Neuronal stem cell (in vitro differentiated cells): Measurements from ENCODE around the gene PTH1R.
A peak's percentile ranks its signal among the peaks of the same experiment; 100 is the strongest.

Experiments
- DNase-seq: peaks from one replicate; pipeline ENCODE4 v3.0.0-alpha.2; 2013; ENCODE audit warnings: low spot score
- H2AFZ ChIP-seq: one replicate; pipeline ENCODE4 v1.6.1; 2013; ENCODE audit warnings: mild to moderate bottlenecking, low read length, inconsistent platforms
- H2AK5ac ChIP-seq: 2 replicates; pipeline ENCODE4 v1.6.1; 2013; ENCODE audit warnings: low read depth, mild to moderate bottlenecking, inconsistent platforms, low read length, moderate library complexity, mixed read lengths
- H2BK120ac ChIP-seq: 2 replicates; pipeline ENCODE4 v1.6.1; 2013; ENCODE audit warnings: low read depth, mild to moderate bottlenecking, inconsistent platforms, low read length, moderate library complexity, mixed read lengths
- H2BK12ac ChIP-seq: one replicate; pipeline ENCODE4 v1.6.1; 2013; ENCODE audit warnings: low read length, inconsistent platforms
- H2BK15ac ChIP-seq: 2 replicates; pipeline ENCODE4 v1.6.1; 2013; ENCODE audit warnings: mild to moderate bottlenecking, low read length, inconsistent platforms, mixed read lengths
- H2BK5ac ChIP-seq: one replicate; pipeline ENCODE4 v1.6.1; 2013; ENCODE audit warnings: inconsistent platforms, mild to moderate bottlenecking, low read length, moderate library complexity
- H3K14ac ChIP-seq: one replicate; pipeline ENCODE4 v1.6.1; 2013; ENCODE audit warnings: low read length, inconsistent platforms
- H3K18ac ChIP-seq: 2 replicates; pipeline ENCODE4 v1.6.1; 2013; ENCODE audit warnings: low read length, inconsistent platforms
- H3K23ac ChIP-seq: 2 replicates; pipeline ENCODE4 v1.6.1; 2013; ENCODE audit warnings: low read depth, mild to moderate bottlenecking, mixed read lengths, low read length, inconsistent platforms; ENCODE audit not compliant: poor library complexity
- H3K27ac ChIP-seq: replicated peaks from 3 replicates; pipeline ENCODE4 v1.5.1; 2013; ENCODE audit warnings: low read length, inconsistent platforms
- H3K27me3 ChIP-seq, 3 experiments: 2 replicates each; pipeline ENCODE4 v1.6.1; 2013; ENCODE audit warnings: low read length in 3 of 3, mild to moderate bottlenecking in 2 of 3, inconsistent platforms in 1 of 3, low read depth in 1 of 3, mixed read lengths in 1 of 3, moderate library complexity in 1 of 3; ENCODE audit not compliant: control insufficient read depth in 3 of 3, insufficient read depth in 3 of 3
- H3K36me3 ChIP-seq, 2 donors: replicated peaks in 1 of 2; 2 replicates each; pipeline ENCODE4 v1.6.1; 2013; ENCODE audit warnings: low read length in 2 of 2; ENCODE audit not compliant: control insufficient read depth in 2 of 2, insufficient read depth in 2 of 2
- H3K4ac ChIP-seq: 2 replicates; pipeline ENCODE4 v1.6.1; 2013; ENCODE audit warnings: inconsistent platforms, mild to moderate bottlenecking, low read length, moderate library complexity
- H3K4me1 ChIP-seq, 2 donors: 1 replicate in 1 of 2; 2 replicates in 1 of 2; pipeline ENCODE4 v1.6.1; 2013; ENCODE audit warnings: low read length in 2 of 2, low read depth in 1 of 2; ENCODE audit not compliant: control insufficient read depth in 2 of 2, insufficient read depth in 1 of 2
- H3K4me2 ChIP-seq: one replicate; pipeline ENCODE4 v1.6.1; 2013; ENCODE audit warnings: mild to moderate bottlenecking, low read length, inconsistent platforms; ENCODE audit not compliant: insufficient read depth, poor library complexity, severe bottlenecking
- H3K4me3 ChIP-seq, 2 donors: 2 replicates each; pipeline ENCODE4 v1.5.1; 2013; ENCODE audit warnings: low read length in 2 of 2, mild to moderate bottlenecking in 2 of 2, inconsistent platforms in 1 of 2, moderate library complexity in 1 of 2
- H3K79me1 ChIP-seq: one replicate; pipeline ENCODE4 v1.6.1; 2013; ENCODE audit warnings: low read depth, mild to moderate bottlenecking, inconsistent platforms, low read length, moderate library complexity
- H3K9ac ChIP-seq: one replicate; pipeline ENCODE4 v1.6.1; 2013; ENCODE audit warnings: mild to moderate bottlenecking, low read depth, low read length, inconsistent platforms; ENCODE audit not compliant: poor library complexity
- H3K9me3 ChIP-seq, 2 donors: replicated peaks in 1 of 2; 2 replicates each; pipeline versions ENCODE3 to v1.6.1; 2013; ENCODE audit warnings: low read length in 2 of 2, mild to moderate bottlenecking in 2 of 2, inconsistent platforms in 1 of 2, low read depth in 1 of 2, mixed read lengths in 1 of 2, moderate library complexity in 1 of 2; ENCODE audit not compliant: control insufficient read depth in 2 of 2, insufficient read depth in 1 of 2
- H4K8ac ChIP-seq: one replicate; pipeline ENCODE4 v1.6.1; 2013; ENCODE audit warnings: low read depth, mild to moderate bottlenecking, inconsistent platforms, low read length, moderate library complexity
- H4K91ac ChIP-seq: one replicate; pipeline ENCODE4 v1.6.1; 2013; ENCODE audit warnings: low read length, low read depth, mild to moderate bottlenecking, inconsistent platforms; ENCODE audit not compliant: poor library complexity
- WGBS, 2 donors: extraction: QIAGEN DNeasy Blood & Tissue Kit; methylation state at CpG; one replicate each; pipeline ENCODE4 v1.1.7; 2013; ENCODE audit warnings: missing lambda C conversion rate in 2 of 2, mixed read lengths in 1 of 2; ENCODE audit not compliant: insufficient read length in 2 of 2, insufficient replicate concordance in 1 of 2; ENCODE audit errors: extremely low coverage in 2 of 2; 5-methylcytosine and 5-hydroxymethylcytosine counted together

Gene PTH1R

GRCh38 chr3:46862369-46863025 lies 15.0 kb upstream of the PTH1R start:
- H3K4me1 ChIP-seq, result peaks cover 0 to 9% of the 10 kb centered on the region in 2 donors

GRCh38 chr3:46863261-46863782 lies 14.2 kb upstream of the PTH1R start, which contains the start of gene MYL3:
TSS of gene MYL3 (minus strand) at chr3:46863444. CDS start at chr3:46863390, 54 bp downstream.
- peak within 1 kb of the TSS; percentile 9 for H2BK5ac ChIP-seq
- H3K79me1 ChIP-seq, result no peaks in the 10 kb centered on the region
- peaks cover 0 to 9% of the 10 kb centered on the region in 2 donors for H3K4me1 ChIP-seq
- H3K23ac ChIP-seq, result peak within 1 kb of the TSS; percentile 46
- no peaks in the 10 kb centered on the region for H3K9me3 ChIP-seq
- no peak within 1 kb of the TSS for H3K9ac ChIP-seq
- peak within 1 kb of the TSS; percentile 74 for H3K18ac ChIP-seq
- peak within 1 kb of the TSS; percentile 96 for H2BK15ac ChIP-seq
- no CpG with 5 or more reads among the region's 7 CpGs for WGBS, 2 donors
- peak within 1 kb of the TSS; percentile 81 for H2BK120ac ChIP-seq
- H2AK5ac ChIP-seq, result peak within 1 kb of the TSS; percentile 76
- no peak within 1 kb of the TSS for H3K27ac ChIP-seq
- no peak for DNase-seq
- H3K4me3 ChIP-seq, result no peak within 1 kb of the TSS
- peak within 1 kb of the TSS; percentile 48 for H4K91ac ChIP-seq
- H2AFZ ChIP-seq, result no peak within 1 kb of the TSS
- no peak within 1 kb of the TSS for H3K4me2 ChIP-seq
- peaks cover 0 to 21% (median 0%) of the 10 kb centered on the region in 3 experiments for H3K27me3 ChIP-seq
- H3K4ac ChIP-seq, result peak within 1 kb of the TSS; percentile 93
- H4K8ac ChIP-seq, result no peak within 1 kb of the TSS
- H3K36me3 ChIP-seq, result no peaks in the 10 kb centered on the region
- H2BK12ac ChIP-seq, result peak within 1 kb of the TSS; percentile 93
- peak within 1 kb of the TSS; percentile 92 for H3K14ac ChIP-seq

More at GRCh38 chr3:46862369-46863025, 15.0 kb upstream of the PTH1R start:
- no CpG with 5 or more reads among the region's 7 CpGs for WGBS, 2 donors
- no peak overlapping the region for H3K4ac ChIP-seq
- H3K9ac ChIP-seq, result no peak overlapping the region
- peaks cover 0 to 25% (median 0%) of the 10 kb centered on the region in 3 experiments for H3K27me3 ChIP-seq
- H3K27ac ChIP-seq, result no peak overlapping the region
- H2AK5ac ChIP-seq, result peak overlapping the region; percentile 76
- no peak overlapping the region for H4K8ac ChIP-seq
- peak overlapping the region; percentile 32 for H3K18ac ChIP-seq
- DNase-seq, result no peak
- H2BK5ac ChIP-seq, result no peak overlapping the region
- no peak overlapping the region for H2BK120ac ChIP-seq
- H2AFZ ChIP-seq, result no peak overlapping the region
- H2BK15ac ChIP-seq, result peak overlapping the region; percentile 4
- no peak overlapping the region for H4K91ac ChIP-seq
- no peak overlapping the region for H2BK12ac ChIP-seq
- no peak overlapping the region for H3K23ac ChIP-seq
- no peak overlapping the region for H3K4me3 ChIP-seq
- H3K14ac ChIP-seq, result no peak overlapping the region
- H3K9me3 ChIP-seq, result no peaks in the 10 kb centered on the region
- no peak overlapping the region for H3K4me2 ChIP-seq
- no peaks in the 10 kb centered on the region for H3K36me3 ChIP-seq
- no peaks in the 10 kb centered on the region for H3K79me1 ChIP-seq

DNA sequence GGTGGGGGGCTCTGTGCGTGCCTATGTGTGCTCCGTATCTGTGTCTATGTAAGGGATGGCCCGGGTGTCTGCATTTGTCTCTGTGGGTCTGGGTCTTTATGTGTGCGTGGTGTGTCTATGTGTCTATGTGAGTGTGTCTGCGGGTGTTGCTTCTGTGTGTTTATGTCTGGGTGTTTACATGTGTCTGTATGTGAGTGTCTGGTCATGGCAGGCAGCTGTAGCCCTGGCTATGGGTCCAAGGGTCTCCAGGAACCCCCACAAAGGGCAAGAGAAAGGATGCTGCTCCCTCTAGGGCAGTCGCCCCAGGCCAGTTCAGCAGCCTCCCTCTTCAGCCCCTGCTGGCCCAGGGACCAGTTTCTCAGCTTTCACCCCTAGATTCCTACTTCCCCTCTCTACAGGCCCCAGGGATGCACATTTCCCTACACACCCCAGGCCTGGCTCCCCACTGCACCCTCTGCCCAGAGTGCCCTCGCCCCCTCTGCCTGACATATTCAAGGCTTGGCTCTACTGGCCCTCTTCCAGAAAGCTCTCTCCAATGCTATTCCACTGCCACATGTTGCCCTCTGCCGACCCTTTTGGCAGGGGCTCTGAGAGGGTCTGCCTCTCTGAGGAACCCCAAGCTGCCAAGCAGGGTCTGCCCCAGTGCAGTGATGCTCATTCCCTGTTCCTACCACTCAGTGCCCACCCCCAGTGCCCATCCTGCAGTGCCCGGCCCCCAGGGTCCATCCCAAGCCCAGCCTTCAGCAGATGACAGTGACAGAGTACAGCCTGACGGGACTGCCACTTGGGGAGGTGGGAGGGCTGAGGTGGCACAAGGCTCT lies 13.2 kb upstream of the PTH1R start:
- H3K4me3 ChIP-seq, result no peak overlapping the region
- H3K4me1 ChIP-seq, result peaks cover 0 to 10% of the 10 kb centered on the region in 2 donors
- no peak for DNase-seq
- H3K79me1 ChIP-seq, result no peaks in the 10 kb centered on the region
- H3K4me2 ChIP-seq, result no peak overlapping the region
- H2AK5ac ChIP-seq, result peak overlapping the region; percentile 63
- no CpG with 5 or more reads among the region's 10 CpGs for WGBS, 2 donors
- H3K14ac ChIP-seq, result peak overlapping the region; percentile 92
- no peak overlapping the region for H4K91ac ChIP-seq
- H3K36me3 ChIP-seq, result no peaks in the 10 kb centered on the region
- H3K9me3 ChIP-seq, result no peaks in the 10 kb centered on the region
- peak overlapping the region; percentile 46 for H3K23ac ChIP-seq
- peak overlapping the region; percentile 96 for H2BK15ac ChIP-seq
- no peak overlapping the region for H4K8ac ChIP-seq
- no peak overlapping the region for H3K9ac ChIP-seq
- peak overlapping the region; percentile 63 for H3K18ac ChIP-seq
- H2BK120ac ChIP-seq, result peak overlapping the region; percentile 81
- peak overlapping the region; percentile 9 for H2BK5ac ChIP-seq
- H2AFZ ChIP-seq, result no peak overlapping the region
- no peak overlapping the region for H3K27ac ChIP-seq
- H3K4ac ChIP-seq, result peak overlapping the region; percentile 60
- H3K27me3 ChIP-seq, result peaks cover 0 to 16% (median under 1%) of the 10 kb centered on the region in 3 experiments
- peak overlapping the region; percentile 93 for H2BK12ac ChIP-seq
